ENCODE data around the gene WEE2. TPM values are rescaled to one million over a fixed set of nuclear protein-coding genes. Genes with fewer than 3 reads are reported as not detected.

Gene WEE2
- total and polyA plus RNA-seq, 7 donors, result 0.20 TPM; not detected in 6

DNA sequence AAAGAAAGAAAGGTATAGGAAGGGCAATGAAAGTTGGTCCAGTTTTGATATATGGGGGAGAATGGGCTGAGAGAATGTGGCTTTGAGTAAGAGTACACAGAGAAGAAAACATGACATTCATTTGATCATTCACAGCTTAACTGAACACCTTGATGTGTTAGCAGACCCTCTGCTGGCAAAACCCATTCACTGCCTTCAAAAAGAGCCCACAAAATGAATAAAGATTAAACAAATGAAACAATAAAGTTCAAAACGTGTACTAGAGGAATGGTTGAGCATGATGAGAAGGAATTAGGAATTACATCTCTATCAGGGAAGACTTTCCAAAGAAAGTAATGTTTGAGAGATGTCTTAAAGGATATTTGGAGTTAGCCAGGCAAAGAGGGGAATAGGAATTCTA lies 2.1 kb downstream of the WEE2 start:
- H3K4me1 ChIP-seq, result no peaks in the 10 kb centered on the region
- H3K4me3 ChIP-seq, result no peak overlapping the region
- no peaks in the 10 kb centered on the region for H3K9me3 ChIP-seq
- DNase-seq, result no peak
- no peaks in the 10 kb centered on the region for H3K36me3 ChIP-seq
- intact Hi-C loops (cut with DNase I), result no loop called here
- H3K27me3 ChIP-seq, result no peaks in the 10 kb centered on the region
- TF ChIP-seq POLR2AphosphoS5 (IDR thresholded peaks at IDR 0.05) (no peak), EP300 (IDR thresholded peaks at IDR 0.05) (no peak), POLR2A (IDR thresholded peaks at IDR 0.05) (no peak)
- TF ChIP-seq, protein P1, sequence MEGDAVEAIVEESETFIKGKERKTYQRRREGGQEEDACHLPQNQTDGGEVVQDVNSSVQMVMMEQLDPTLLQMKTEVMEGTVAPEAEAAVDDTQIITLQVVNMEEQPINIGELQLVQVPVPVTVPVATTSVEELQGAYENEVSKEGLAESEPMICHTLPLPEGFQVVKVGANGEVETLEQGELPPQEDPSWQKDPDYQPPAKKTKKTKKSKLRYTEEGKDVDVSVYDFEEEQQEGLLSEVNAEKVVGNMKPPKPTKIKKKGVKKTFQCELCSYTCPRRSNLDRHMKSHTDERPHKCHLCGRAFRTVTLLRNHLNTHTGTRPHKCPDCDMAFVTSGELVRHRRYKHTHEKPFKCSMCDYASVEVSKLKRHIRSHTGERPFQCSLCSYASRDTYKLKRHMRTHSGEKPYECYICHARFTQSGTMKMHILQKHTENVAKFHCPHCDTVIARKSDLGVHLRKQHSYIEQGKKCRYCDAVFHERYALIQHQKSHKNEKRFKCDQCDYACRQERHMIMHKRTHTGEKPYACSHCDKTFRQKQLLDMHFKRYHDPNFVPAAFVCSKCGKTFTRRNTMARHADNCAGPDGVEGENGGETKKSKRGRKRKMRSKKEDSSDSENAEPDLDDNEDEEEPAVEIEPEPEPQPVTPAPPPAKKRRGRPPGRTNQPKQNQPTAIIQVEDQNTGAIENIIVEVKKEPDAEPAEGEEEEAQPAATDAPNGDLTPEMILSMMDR (IDR thresholded peaks at IDR 0.05), result no peak
- 24 to 38% methylated on average over 1 of the region's 1 CpG for WGBS, 2 donors
- no peak overlapping the region for H3K27ac ChIP-seq

DNA sequence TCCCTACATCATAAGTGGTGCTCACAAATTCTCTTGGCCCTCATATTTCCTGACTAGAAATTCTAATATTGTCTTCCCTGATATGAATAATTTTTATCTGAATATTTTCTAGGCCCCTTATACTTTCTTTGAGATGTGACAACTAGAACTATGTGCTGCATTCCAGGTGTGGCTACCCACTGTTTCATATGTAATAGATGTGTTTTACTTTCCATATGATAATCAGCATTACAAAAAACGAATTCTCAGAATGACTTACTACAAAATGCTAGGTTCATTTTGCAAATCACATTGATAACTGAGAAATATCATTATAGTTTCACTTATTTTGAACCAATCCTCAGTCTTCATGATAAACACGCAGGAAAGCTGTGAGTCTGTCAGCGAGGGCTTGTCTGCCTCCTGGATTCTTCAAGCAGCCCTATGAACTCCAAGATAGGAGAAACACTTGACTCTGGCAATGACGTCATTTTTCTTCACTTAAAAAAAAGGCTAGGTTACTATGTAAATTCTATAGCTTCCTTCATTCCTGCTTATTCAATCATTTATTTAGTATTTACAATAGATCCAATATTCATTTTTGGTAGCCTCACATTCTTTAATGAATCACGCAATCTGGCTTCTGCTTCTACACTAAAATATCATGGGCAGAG lies 4.6 kb downstream of the WEE2 start:
- H3K9me3 ChIP-seq, result no peaks in the 10 kb centered on the region
- intact Hi-C loops (cut with DNase I), result no loop called here
- DNase-seq, result no peak
- H3K4me3 ChIP-seq, result no peak overlapping the region
- no peak overlapping the region for H3K27ac ChIP-seq
- no peaks in the 10 kb centered on the region for H3K4me1 ChIP-seq
- H3K27me3 ChIP-seq, result no peaks in the 10 kb centered on the region
- 89 to 92% methylated on average over 5 of the region's 5 CpGs for WGBS, 2 donors
- no peak for TF ChIP-seq POLR2AphosphoS5 (IDR thresholded peaks at IDR 0.05)
- no peak for TF ChIP-seq POLR2A (IDR thresholded peaks at IDR 0.05)
- TF ChIP-seq, protein P1 (IDR thresholded peaks at IDR 0.05), result no peak
- TF ChIP-seq EP300 (IDR thresholded peaks at IDR 0.05), result no peak
- H3K36me3 ChIP-seq, result no peaks in the 10 kb centered on the region

DNA sequence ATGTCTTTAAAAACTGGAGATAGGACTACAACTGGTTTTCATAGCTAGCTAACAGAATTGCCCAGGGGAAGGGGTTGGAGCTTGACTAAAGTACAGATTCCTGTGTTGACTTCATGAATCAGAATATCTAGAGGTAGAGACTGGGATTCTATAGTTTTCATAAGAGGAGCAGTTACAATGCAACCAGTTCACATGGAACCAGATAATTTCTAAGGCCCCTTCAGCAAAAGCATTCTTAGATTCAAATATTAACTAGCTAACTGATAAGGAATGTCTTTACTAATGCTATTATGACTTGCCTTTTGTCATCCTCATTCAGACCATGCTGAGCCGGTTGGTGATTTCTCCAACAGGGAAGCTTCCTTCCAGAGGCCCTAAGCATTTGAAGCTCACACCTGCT lies 5.7 kb downstream of the WEE2 start:
- Histone ChIP-seq H3K36me3 (no peaks in the 10 kb centered on the region), H3K27ac (no peak overlapping the region), H3K4me1 (no peaks in the 10 kb centered on the region), H3K27me3 (no peaks in the 10 kb centered on the region), H3K9me3 (no peaks in the 10 kb centered on the region), H3K4me3 (no peak overlapping the region)
- intact Hi-C loops (cut with DNase I), result no loop called here
- TF ChIP-seq POLR2AphosphoS5 (IDR thresholded peaks at IDR 0.05), result no peak
- TF ChIP-seq POLR2A (IDR thresholded peaks at IDR 0.05), result no peak
- TF ChIP-seq, protein P1 (IDR thresholded peaks at IDR 0.05), result no peak
- no peak for TF ChIP-seq EP300 (IDR thresholded peaks at IDR 0.05)
- 94 to 95% methylated on average over 1 of the region's 1 CpG for WGBS, 2 donors
- no peak for DNase-seq

DNA sequence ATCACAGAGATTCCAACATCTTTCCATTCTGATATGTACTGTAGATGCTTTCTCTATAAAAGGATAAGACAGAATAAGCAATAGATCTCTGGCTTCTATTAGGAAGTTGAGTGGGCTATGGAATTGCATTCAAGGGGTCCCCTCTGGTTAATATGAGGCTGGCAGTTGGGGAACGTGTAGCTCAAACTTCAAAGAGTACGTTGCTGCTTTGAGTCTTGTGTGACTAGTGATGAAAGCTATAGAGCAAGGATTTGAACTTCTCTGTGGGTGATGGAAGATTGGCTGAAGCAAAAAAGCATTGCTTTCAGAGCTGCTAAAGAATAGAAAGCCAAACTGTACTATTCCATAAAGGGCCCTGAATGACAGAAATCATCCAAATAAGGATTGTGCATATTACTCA lies 6.4 kb downstream of the WEE2 start:
- no peak for DNase-seq
- no peaks in the 10 kb centered on the region for H3K4me1 ChIP-seq
- TF ChIP-seq EP300 (IDR thresholded peaks at IDR 0.05), result no peak
- no peak for TF ChIP-seq POLR2AphosphoS5 (IDR thresholded peaks at IDR 0.05)
- no peak for TF ChIP-seq POLR2A (IDR thresholded peaks at IDR 0.05)
- TF ChIP-seq, protein P1 (IDR thresholded peaks at IDR 0.05), result no peak
- no peaks in the 10 kb centered on the region for H3K27me3 ChIP-seq
- no peak overlapping the region for H3K4me3 ChIP-seq
- no peak overlapping the region for H3K27ac ChIP-seq
- WGBS, 2 donors, result 84 to 92% methylated on average over 2 of the region's 2 CpGs
- intact Hi-C loops (cut with DNase I), result no loop called here
- H3K36me3 ChIP-seq, result no peaks in the 10 kb centered on the region
- H3K9me3 ChIP-seq, result no peaks in the 10 kb centered on the region

DNA sequence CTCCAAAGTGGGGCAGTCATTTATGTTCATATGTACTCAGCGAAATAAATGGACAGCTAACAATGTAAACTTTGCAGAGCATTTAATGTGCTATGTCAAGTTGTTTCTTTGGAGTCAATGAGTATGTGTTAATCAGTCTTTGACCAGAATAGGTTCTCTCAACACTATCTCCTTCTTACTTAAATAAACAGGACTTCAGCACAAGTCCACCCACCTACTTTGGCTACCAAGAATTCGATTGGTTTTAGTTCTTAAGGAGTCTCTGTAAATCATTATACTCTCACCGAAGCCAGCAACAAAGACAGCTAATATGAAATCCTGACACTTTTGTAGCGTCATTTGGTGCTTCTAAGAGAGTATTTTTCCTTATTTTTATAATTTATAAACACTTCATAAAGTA lies 6.9 kb downstream of the WEE2 start:
- intact Hi-C loops (cut with DNase I), result no loop called here
- Histone ChIP-seq H3K27ac (no peak overlapping the region), H3K36me3 (no peaks in the 10 kb centered on the region), H3K27me3 (no peaks in the 10 kb centered on the region), H3K4me3 (no peak overlapping the region), H3K9me3 (no peaks in the 10 kb centered on the region), H3K4me1 (no peaks in the 10 kb centered on the region)
- 61 to 62% methylated on average over 4 of the region's 4 CpGs for WGBS, 2 donors
- TF ChIP-seq, protein P1 (IDR thresholded peaks at IDR 0.05), result no peak
- no peak for TF ChIP-seq EP300 (IDR thresholded peaks at IDR 0.05)
- no peak for TF ChIP-seq POLR2A (IDR thresholded peaks at IDR 0.05)
- no peak for TF ChIP-seq POLR2AphosphoS5 (IDR thresholded peaks at IDR 0.05)
- no peak for DNase-seq

All from sigmoid colon (tissue), 7 donors.